ENCODE results near the gene ORC5.
A peak's percentile ranks its signal among the peaks of the same experiment; 100 is the strongest.

ORC5 gene

GRCh38 chr7:104192434-104192833 lies 15.4 kb downstream of the ORC5 start:
- Histone ChIP-seq H3K4me1 (ENCODE audit: control insufficient read depth, insufficient read depth, low read length) (no peaks in the 10 kb centered on the region), H3K36me3 (ENCODE audit: control insufficient read depth in 2 of 2, insufficient read depth in 1 of 2, low read length in 2 of 2) (peaks cover 24 to 61% of the 10 kb centered on the region in 2 experiments), H3K4me3 (ENCODE audit: low read depth, low read length) (no peak overlapping the region), H3K9me3 (ENCODE audit: control insufficient read depth, insufficient read depth, low read depth, low read length) (no peaks in the 10 kb centered on the region), H3K27ac (ENCODE audit: extremely low read depth, low read depth, low read length) (no peak overlapping the region)
- TF ChIP-seq ZNF843 (tag by site-specific recombination; IDR thresholded peaks at IDR 0.05) (no peak), ZNF157 (tag by site-specific recombination; IDR thresholded peaks at IDR 0.05) (no peak), ZNF26 (tag by site-specific recombination; IDR thresholded peaks at IDR 0.05) (peak; percentile 95)
- ChIA-PET POLR2A (no interaction called here), CTCF (no interaction called here)

- ChIA-PET POLR2A (no interaction called here), CTCF (no interaction called here)
- Histone ChIP-seq H3K9me3 (ENCODE audit: control insufficient read depth, insufficient read depth, low read depth, low read length) (no peaks in the 10 kb centered on the region), H3K4me1 (ENCODE audit: control insufficient read depth, insufficient read depth, low read length) (no peaks in the 10 kb centered on the region), H3K36me3 (ENCODE audit: control insufficient read depth in 2 of 2, insufficient read depth in 1 of 2, low read length in 2 of 2) (peaks cover 35 to 61% of the 10 kb centered on the region in 2 experiments), H3K4me3 (ENCODE audit: low read depth, low read length) (no peak overlapping the region), H3K27ac (ENCODE audit: extremely low read depth, low read depth, low read length) (no peak overlapping the region)
- TF ChIP-seq FEZF1 (tag by site-specific recombination; IDR thresholded peaks at IDR 0.05) (no peak), ZFHX2 (tag by site-specific recombination; conservative IDR thresholded peaks at IDR 0.05) (no peak), ZEB2 (tag by site-specific recombination; IDR thresholded peaks at IDR 0.05) (no peak), ZNF211 (tag by site-specific recombination; IDR thresholded peaks at IDR 0.05; ENCODE audit: low read depth) (no peak), ZNF549 (tag by site-specific recombination; IDR thresholded peaks at IDR 0.05) (no peak), ZNF843 (tag by site-specific recombination; IDR thresholded peaks at IDR 0.05) (no peak), ZBTB1 (tag by site-specific recombination; IDR thresholded peaks at IDR 0.05) (no peak), ZNF596 (tag by site-specific recombination; IDR thresholded peaks at IDR 0.05) (no peak), ZNF112 (tag by site-specific recombination; IDR thresholded peaks at IDR 0.05) (no peak), ZNF391 (tag by site-specific recombination; IDR thresholded peaks at IDR 0.05; ENCODE audit: borderline replicate concordance, low read depth) (no peak), ZNF677 (tag by site-specific recombination; IDR thresholded peaks at IDR 0.05) (no peak), ZNF140 (tag by site-specific recombination; IDR thresholded peaks at IDR 0.05) (no peak), EGR2 (tag by site-specific recombination; IDR thresholded peaks at IDR 0.05; ENCODE audit: low read depth) (no peak), ZNF426 (tag by site-specific recombination; IDR thresholded peaks at IDR 0.05) (no peak), ZXDB (tag by site-specific recombination; IDR thresholded peaks at IDR 0.05) (no peak), ZNF785 (tag by site-specific recombination; IDR thresholded peaks at IDR 0.05) (no peak), ZNF555 (tag by site-specific recombination; conservative IDR thresholded peaks at IDR 0.05) (no peak), ZNF623 (tag by site-specific recombination; IDR thresholded peaks at IDR 0.05) (no peak)
- TF ChIP-seq, protein P1, sequence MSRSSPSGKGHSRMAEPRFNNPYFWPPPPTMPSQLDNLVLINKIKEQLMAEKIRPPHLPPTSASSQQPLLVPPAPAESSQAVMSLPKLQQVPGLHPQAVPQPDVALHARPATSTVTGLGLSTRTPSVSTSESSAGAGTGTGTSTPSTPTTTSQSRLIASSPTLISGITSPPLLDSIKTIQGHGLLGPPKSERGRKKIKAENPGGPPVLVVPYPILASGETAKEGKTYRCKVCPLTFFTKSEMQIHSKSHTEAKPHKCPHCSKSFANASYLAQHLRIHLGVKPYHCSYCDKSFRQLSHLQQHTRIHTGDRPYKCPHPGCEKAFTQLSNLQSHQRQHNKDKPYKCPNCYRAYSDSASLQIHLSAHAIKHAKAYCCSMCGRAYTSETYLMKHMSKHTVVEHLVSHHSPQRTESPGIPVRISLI (tag by site-specific recombination; IDR thresholded peaks at IDR 0.05) = no peak
Observed at GRCh38 chr7:104185346-104185745, 22.5 kb downstream of the ORC5 start.

DNA sequence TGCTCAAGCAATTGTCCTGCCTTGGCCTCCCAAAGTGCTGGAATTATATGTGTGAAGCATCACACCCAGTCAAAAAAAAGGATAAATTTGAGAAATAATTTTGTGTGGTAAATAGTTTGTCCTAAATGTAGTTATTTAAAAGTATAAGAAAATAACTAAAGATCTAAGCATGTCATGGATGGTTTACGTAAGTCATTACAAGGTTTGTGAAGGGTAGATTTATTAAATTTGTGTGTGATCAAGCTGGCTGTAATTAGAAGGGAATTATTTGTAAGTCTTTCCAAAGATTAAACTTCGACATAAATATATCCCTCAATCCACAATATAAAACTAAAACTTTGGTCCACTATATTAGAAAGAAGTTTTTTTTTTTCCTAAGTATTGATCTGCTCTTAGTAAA lies 28.6 kb downstream of the ORC5 start:
- Histone ChIP-seq H3K36me3 (ENCODE audit: control insufficient read depth in 2 of 2, insufficient read depth in 1 of 2, low read length in 2 of 2) (peaks cover 16 to 34% of the 10 kb centered on the region in 2 experiments), H3K4me3 (ENCODE audit: low read depth, low read length) (no peak overlapping the region), H3K27ac (ENCODE audit: extremely low read depth, low read depth, low read length) (no peak overlapping the region), H3K4me1 (ENCODE audit: control insufficient read depth, insufficient read depth, low read length) (no peaks in the 10 kb centered on the region), H3K9me3 (ENCODE audit: control insufficient read depth, insufficient read depth, low read depth, low read length) (no peaks in the 10 kb centered on the region)
- ChIA-PET CTCF (interaction anchor here (0.6 kb wide), 1 partner anchor 145 kb away, joined by 4 read pairs; no protein-coding TSS in a partner anchor), POLR2A (no interaction called here)
- TF ChIP-seq ZNF549 (tag by site-specific recombination; IDR thresholded peaks at IDR 0.05) (0 out of 2 replicates have a peak, but pooled peaks have one; percentile 24), ZSCAN4 (tag by site-specific recombination; IDR thresholded peaks at IDR 0.05) (no peak), ZNF529 (tag by site-specific recombination; IDR thresholded peaks at IDR 0.05; ENCODE audit: insufficient replicate concordance) (peak; percentile 63)
- TF ChIP-seq, protein P2, sequence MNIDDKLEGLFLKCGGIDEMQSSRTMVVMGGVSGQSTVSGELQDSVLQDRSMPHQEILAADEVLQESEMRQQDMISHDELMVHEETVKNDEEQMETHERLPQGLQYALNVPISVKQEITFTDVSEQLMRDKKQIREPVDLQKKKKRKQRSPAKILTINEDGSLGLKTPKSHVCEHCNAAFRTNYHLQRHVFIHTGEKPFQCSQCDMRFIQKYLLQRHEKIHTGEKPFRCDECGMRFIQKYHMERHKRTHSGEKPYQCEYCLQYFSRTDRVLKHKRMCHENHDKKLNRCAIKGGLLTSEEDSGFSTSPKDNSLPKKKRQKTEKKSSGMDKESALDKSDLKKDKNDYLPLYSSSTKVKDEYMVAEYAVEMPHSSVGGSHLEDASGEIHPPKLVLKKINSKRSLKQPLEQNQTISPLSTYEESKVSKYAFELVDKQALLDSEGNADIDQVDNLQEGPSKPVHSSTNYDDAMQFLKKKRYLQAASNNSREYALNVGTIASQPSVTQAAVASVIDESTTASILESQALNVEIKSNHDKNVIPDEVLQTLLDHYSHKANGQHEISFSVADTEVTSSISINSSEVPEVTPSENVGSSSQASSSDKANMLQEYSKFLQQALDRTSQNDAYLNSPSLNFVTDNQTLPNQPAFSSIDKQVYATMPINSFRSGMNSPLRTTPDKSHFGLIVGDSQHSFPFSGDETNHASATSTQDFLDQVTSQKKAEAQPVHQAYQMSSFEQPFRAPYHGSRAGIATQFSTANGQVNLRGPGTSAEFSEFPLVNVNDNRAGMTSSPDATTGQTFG (tag by site-specific recombination; IDR thresholded peaks at IDR 0.05; ENCODE audit: borderline replicate concordance) = no peak
- TF ChIP-seq, protein P3, sequence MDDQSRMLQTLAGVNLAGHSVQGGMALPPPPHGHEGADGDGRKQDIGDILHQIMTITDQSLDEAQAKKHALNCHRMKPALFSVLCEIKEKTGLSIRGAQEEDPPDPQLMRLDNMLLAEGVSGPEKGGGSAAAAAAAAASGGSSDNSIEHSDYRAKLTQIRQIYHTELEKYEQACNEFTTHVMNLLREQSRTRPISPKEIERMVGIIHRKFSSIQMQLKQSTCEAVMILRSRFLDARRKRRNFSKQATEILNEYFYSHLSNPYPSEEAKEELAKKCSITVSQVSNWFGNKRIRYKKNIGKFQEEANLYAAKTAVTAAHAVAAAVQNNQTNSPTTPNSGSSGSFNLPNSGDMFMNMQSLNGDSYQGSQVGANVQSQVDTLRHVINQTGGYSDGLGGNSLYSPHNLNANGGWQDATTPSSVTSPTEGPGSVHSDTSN (CRISPR knock-in tag; IDR thresholded peaks at IDR 0.05) = no peak

All from HEK293 (cell line).